ENCODE measurements around the gene CDK6.
"Not testable (repeated sequence)": the region's sequence is repeated elsewhere in the genome, so short reads cannot be mapped to it uniquely, and the experiment has no call there.

CDK6 gene

GRCh38 chr7:92754919-92755581 is 81.3 kb downstream of the CDK6 start:
- DNase-seq, result no peak

GRCh38 chr7:92753614-92754013 is 82.8 kb downstream of the CDK6 start:
- DNase-seq, result no peak

GRCh38 chr7:92751902-92752901 is 84.2 kb downstream of the CDK6 start:
- peak; percentile 57 for DNase-seq

- no peak for DNase-seq
These were observed 85.4 kb downstream of the CDK6 start for GRCh38 chr7:92750946-92751345.

GRCh38 chr7:92750447-92750839 is 85.9 kb downstream of the CDK6 start:
- DNase-seq, result no peak

- no peak for DNase-seq
These were observed 86.4 kb downstream of the CDK6 start for GRCh38 chr7:92749832-92750446.

GRCh38 chr7:92749327-92749755 is 87.0 kb downstream of the CDK6 start:
- DNase-seq, result no peak

GRCh38 chr7:92748495-92748894 is 87.9 kb downstream of the CDK6 start:
- DNase-seq, result no peak

GRCh38 chr7:92747041-92747835 is 89.1 kb downstream of the CDK6 start:
- no peak for DNase-seq

- no peak for DNase-seq
These were observed 91.1 kb downstream of the CDK6 start for GRCh38 chr7:92745241-92745640.

GRCh38 chr7:92744180-92744579 is 92.2 kb downstream of the CDK6 start:
- not testable (repeated sequence) for DNase-seq

- no peak for DNase-seq
These were observed 94.2 kb downstream of the CDK6 start for GRCh38 chr7:92742186-92742585.

GRCh38 chr7:92740700-92741126 is 95.7 kb downstream of the CDK6 start:
- DNase-seq, result peak; percentile 52

GRCh38 chr7:92740134-92740533 is 96.2 kb downstream of the CDK6 start:
- DNase-seq, result no peak

GRCh38 chr7:92739091-92739490 is 97.3 kb downstream of the CDK6 start:
- no peak for DNase-seq

GRCh38 chr7:92737706-92738105 is 98.7 kb downstream of the CDK6 start:
- DNase-seq, result no peak

- DNase-seq, result no peak
These were observed 99.5 kb downstream of the CDK6 start for GRCh38 chr7:92736870-92737269.

- peak; percentile 67 for DNase-seq
These were observed 100.7 kb downstream of the CDK6 start for GRCh38 chr7:92735707-92736106.

GRCh38 chr7:92732316-92733036 is 103.9 kb downstream of the CDK6 start:
- DNase-seq, result no peak

- no peak for DNase-seq
These were observed 104.9 kb downstream of the CDK6 start for GRCh38 chr7:92731335-92732063.

- no peak for DNase-seq
These were observed 105.6 kb downstream of the CDK6 start for GRCh38 chr7:92730808-92731207.

Data from amniotic stem cell (primary cell).